ENCODE data around the gene WASL.
"Not testable (repeated sequence)": the region's sequence is repeated elsewhere in the genome, so short reads cannot be mapped to it uniquely, and the experiment has no call there.

Gene WASL

GRCh38 chr7:123637878-123638277, 110.9 kb downstream of the WASL start:
- no peak for TF ChIP-seq CTCF (IDR thresholded peaks at IDR 0.05)
- Histone ChIP-seq H3K4me1 (ENCODE audit: control insufficient read depth in 1 of 2, insufficient read depth in 1 of 2, low read depth in 1 of 2, low read length in 1 of 2) (no peaks in the 10 kb centered on the region), H3K9me3 (no peaks in the 10 kb centered on the region), H3K4me3 (ENCODE audit: low read depth in 1 of 2, low read length in 1 of 2) (no peak overlapping the region), H3K27me3 (peaks cover 50% of the 10 kb centered on the region), H3K27ac (no peak overlapping the region), H3K36me3 (no peaks in the 10 kb centered on the region)

- Histone ChIP-seq H3K4me1 (ENCODE audit: control insufficient read depth in 1 of 2, insufficient read depth in 1 of 2, low read depth in 1 of 2, low read length in 1 of 2) (no peaks in the 10 kb centered on the region), H3K27me3 (peaks cover 43% of the 10 kb centered on the region)
- TF ChIP-seq CTCF (IDR thresholded peaks at IDR 0.05): no peak
These were observed 111.6 kb downstream of the WASL start for GRCh38 chr7:123637203-123637602.

DNA sequence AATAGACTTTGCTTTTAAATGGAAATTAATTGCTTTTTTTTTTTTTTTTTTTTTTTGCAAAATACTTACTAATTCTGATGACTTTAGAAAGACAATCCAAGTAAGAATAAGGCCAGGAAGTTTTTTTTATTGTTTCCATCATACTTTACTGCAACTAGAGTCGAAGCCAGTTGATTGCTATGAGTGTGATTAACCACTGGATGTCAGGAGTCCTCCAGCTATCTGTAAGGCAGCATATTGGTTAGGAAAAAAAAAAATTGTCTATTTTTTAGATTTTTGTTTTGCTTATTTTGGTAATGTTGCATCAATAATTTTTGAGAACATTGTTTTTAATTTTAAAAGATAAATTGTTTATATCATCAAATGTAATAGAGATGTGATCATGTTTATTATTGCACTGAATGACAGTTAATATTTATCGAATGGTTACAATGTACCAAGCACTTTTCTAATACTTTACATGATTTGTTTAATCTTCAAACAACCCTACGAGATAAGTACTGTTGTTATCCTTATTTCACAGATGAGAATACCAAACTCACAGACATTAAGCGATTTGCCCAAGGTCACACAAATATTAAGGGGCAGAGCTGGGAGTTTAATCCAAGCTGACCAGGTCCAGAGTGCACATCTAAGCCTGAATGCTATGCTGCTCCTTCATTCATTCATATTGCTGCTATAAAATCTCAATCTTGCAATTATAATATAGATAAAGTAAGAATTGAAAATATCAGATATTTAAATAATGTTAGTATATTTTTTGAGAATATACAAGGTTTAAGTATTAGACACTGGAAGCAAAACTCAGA, 113.0 kb downstream of the WASL start:
- TF ChIP-seq CTCF (IDR thresholded peaks at IDR 0.05): no peak

More at GRCh38 chr7:123637203-123637602, 111.6 kb downstream of the WASL start:
- H3K27ac ChIP-seq: no peak overlapping the region
- H3K4me3 ChIP-seq (ENCODE audit: low read depth in 1 of 2, low read length in 1 of 2): no peak overlapping the region
- no peaks in the 10 kb centered on the region for H3K9me3 ChIP-seq
- no peaks in the 10 kb centered on the region for H3K36me3 ChIP-seq

DNA sequence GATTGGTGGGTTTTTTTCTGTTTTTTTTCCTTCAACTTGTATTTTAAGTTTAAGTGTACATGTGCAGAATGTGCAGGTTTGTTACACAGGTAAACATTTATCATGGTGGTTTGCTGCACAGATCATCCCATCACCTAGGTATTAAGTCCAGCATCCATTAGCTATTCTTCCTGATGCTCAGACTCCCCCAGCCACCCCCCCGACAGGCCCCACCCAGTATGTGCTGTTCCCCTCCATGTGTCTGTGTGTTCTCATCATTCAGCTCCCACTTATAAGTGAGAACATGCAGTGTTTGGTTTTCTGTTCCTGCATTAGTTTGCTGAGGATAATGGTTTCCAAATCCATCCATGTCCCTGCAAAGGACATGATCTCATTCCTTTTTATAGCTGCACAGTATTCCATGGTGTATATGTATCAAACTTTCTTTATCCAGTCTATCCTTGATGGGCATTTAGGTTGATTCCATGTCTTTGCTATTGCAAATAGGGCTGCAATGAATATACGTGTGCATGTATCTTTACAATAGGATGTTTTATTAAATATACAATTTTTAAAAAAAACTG, 114.7 kb downstream of the WASL start:
- not testable (repeated sequence) for H3K27ac ChIP-seq; H3K9me3 ChIP-seq; H3K4me1 ChIP-seq (ENCODE audit: control insufficient read depth in 1 of 2, insufficient read depth in 1 of 2, low read depth in 1 of 2, low read length in 1 of 2); H3K4me3 ChIP-seq (ENCODE audit: low read depth in 1 of 2, low read length in 1 of 2); H3K36me3 ChIP-seq
- peaks cover 28% of the 10 kb centered on the region for H3K27me3 ChIP-seq

More for the DNA sequence above, 113.0 kb downstream of the WASL start:
- Histone ChIP-seq H3K27me3 (peaks cover 40% of the 10 kb centered on the region), H3K36me3 (no peaks in the 10 kb centered on the region), H3K4me3 (ENCODE audit: low read depth in 1 of 2, low read length in 1 of 2) (no peak overlapping the region), H3K4me1 (ENCODE audit: control insufficient read depth in 1 of 2, insufficient read depth in 1 of 2, low read depth in 1 of 2, low read length in 1 of 2) (no peaks in the 10 kb centered on the region), H3K27ac (no peak overlapping the region), H3K9me3 (no peaks in the 10 kb centered on the region)

DNA sequence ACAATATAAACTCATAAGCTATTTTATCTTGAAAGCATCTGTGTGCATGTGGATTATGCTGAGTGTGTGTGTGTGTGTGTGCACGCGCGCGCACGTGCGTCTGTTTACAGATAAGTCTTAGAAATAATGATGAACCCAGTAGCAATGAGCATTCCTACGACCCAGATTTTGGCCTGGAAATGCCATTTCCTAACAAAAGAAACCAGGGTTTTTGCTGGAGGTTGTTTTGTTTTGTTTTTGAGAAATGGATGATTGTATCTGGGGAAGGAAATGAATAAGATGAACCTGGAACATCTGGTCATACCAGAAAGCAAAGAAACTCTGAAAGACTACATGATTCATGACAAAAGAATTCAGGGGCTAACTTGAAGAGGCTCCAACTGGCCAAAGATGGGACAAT, 115.2 kb downstream of the WASL start:
- Histone ChIP-seq H3K4me1 (ENCODE audit: control insufficient read depth in 1 of 2, insufficient read depth in 1 of 2, low read depth in 1 of 2, low read length in 1 of 2) (no peaks in the 10 kb centered on the region), H3K36me3 (no peaks in the 10 kb centered on the region), H3K27me3 (peaks cover 25% of the 10 kb centered on the region), H3K9me3 (no peaks in the 10 kb centered on the region), H3K27ac (no peak overlapping the region), H3K4me3 (ENCODE audit: low read depth in 1 of 2, low read length in 1 of 2) (no peak overlapping the region)
- no peak for TF ChIP-seq CTCF (IDR thresholded peaks at IDR 0.05)

- TF ChIP-seq CTCF (IDR thresholded peaks at IDR 0.05): no peak
- Histone ChIP-seq H3K9me3 (no peaks in the 10 kb centered on the region), H3K4me1 (ENCODE audit: control insufficient read depth in 1 of 2, insufficient read depth in 1 of 2, low read depth in 1 of 2, low read length in 1 of 2) (no peaks in the 10 kb centered on the region), H3K27ac (no peak overlapping the region), H3K36me3 (no peaks in the 10 kb centered on the region), H3K4me3 (ENCODE audit: low read depth in 1 of 2, low read length in 1 of 2) (no peak overlapping the region), H3K27me3 (peaks cover 18% of the 10 kb centered on the region)
These were observed 116.0 kb downstream of the WASL start for GRCh38 chr7:123632808-123633207.

Measured in neutrophil (primary cell).